ENCODE results near the gene STN1.

GRCh38 chr10:103967448-103968071, 49.6 kb upstream of the STN1 start:
- TF ChIP-seq CTCF (conservative IDR thresholded peaks at IDR 0.05; ENCODE audit: low read depth, low read length) (no peak), CEBPB (IDR thresholded peaks at IDR 0.05; ENCODE audit: low read depth, low read length) (no peak), RCOR1 (IDR thresholded peaks at IDR 0.05; ENCODE audit: insufficient replicate concordance, low read length) (no peak), POLR2A (IDR thresholded peaks at IDR 0.05; ENCODE audit: low read depth, low read length) (no peak), ELK1 (IDR thresholded peaks at IDR 0.05; ENCODE audit: borderline replicate concordance, low read depth, low read length) (no peak), MAZ (IDR thresholded peaks at IDR 0.05; ENCODE audit: borderline replicate concordance, low read depth, low read length) (peak; percentile 71; the same call in 1 of the 2 replicates), SMC3 (IDR thresholded peaks at IDR 0.05; ENCODE audit: low read depth, low read length) (no peak), NFE2L2 (IDR thresholded peaks at IDR 0.05; ENCODE audit: low read depth, low read length) (no peak)

All from IMR-90 (cell line).